Activated naive CD8-positive, alpha-beta T cell treated with anti-CD3 and anti-CD28 coated beads for 36 hours (primary cell): ENCODE measurements around the gene IZUMO1. TPM values are rescaled to one million over a fixed set of nuclear protein-coding genes. Genes with fewer than 3 reads are reported as not detected.

ENCODE experiments used
- DNase-seq: peaks from one replicate; pipeline ENCODE4 v3.0.0; 2021
- H3K27ac Mint-ChIP-seq: one replicate; pipeline ENCODE4 v1.8.0; 2022; ENCODE audit warnings: mild to moderate bottlenecking, moderate library complexity, mixed read lengths
- H3K27me3 Mint-ChIP-seq: one replicate; pipeline ENCODE4 v1.8.0; 2022; ENCODE audit warnings: mild to moderate bottlenecking, mixed read lengths
- H3K36me3 Mint-ChIP-seq: one replicate; pipeline ENCODE4 v1.8.0; 2021; ENCODE audit warnings: mild to moderate bottlenecking, mixed read lengths
- H3K4me1 Mint-ChIP-seq: one replicate; pipeline ENCODE4 v1.8.0; 2021; ENCODE audit warnings: mixed read lengths
- H3K4me3 Mint-ChIP-seq: one replicate; pipeline ENCODE4 v1.8.0; 2022; ENCODE audit warnings: mild to moderate bottlenecking, moderate library complexity, mixed read lengths
- H3K9me3 Mint-ChIP-seq: one replicate; pipeline ENCODE4 v1.8.0; 2022; ENCODE audit warnings: mixed read lengths
- total RNA-seq, 2 experiments: library from RNA; stranded (reverse); gene quantifications; one replicate each; pipeline ENCODE4 v1.2.3, GENCODE V29; 2021

The IZUMO1 gene
- total RNA-seq, 2 experiments from 2014 or later = not detected

DNA sequence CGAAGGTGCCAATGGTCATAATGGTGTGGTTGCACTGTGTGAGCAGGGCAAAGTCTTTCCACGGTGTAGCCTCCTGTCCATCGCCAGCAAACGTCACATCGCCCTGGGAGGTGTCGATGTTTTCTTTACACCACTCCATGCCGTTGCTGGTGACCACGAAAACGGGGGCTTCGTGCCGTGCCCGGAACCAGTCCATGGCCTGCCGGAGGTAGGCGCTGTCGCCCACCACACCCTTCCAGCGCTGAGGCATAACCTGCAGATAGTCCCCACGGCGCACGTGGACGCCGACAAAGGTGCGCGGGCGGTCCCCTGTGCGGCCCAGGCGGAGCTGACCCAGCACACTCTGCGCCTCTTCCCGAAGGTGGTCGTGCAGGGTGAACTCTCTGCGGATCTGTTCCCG, 3.6 kb upstream of the IZUMO1 start:
- peaks cover 23% of the 10 kb centered on the region for H3K4me1 Mint-ChIP-seq

DNA sequence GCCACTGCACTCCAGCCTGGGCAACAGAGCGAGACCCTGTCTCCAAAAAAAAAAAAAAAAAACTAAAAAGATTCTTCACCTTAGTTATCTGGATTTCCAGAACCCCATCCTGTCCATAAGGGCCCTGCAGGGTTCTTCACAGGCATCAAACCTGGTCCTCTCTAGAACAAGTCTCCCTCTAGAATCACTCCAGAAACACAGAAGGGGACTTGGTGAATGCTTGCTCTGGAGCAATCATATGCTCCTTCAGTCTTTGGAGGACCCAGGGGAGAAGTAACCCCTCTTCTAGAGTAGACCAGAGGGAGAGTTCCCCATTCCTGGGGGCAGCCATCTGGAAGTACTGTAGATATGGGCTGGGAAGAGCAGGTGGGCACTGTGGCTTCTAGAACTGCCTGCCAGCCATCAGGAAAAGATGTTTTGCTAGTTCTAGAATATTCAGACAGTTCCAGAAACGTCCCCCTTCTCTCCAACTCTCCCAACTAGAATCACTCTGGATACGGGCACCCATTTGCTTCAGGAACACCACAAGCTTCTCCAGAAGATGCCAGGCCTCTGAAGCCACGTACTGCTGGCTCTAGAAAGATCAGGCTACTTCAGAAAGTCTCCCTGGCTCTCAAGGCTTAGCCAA, 3.0 kb upstream of the IZUMO1 start:
- DNase-seq = no peak
- H3K36me3 Mint-ChIP-seq = peaks cover 2% of the 10 kb centered on the region
- H3K4me3 Mint-ChIP-seq = no peak overlapping the region
- peaks cover 23% of the 10 kb centered on the region for H3K4me1 Mint-ChIP-seq
- H3K27me3 Mint-ChIP-seq = peaks cover 44% of the 10 kb centered on the region
- no peak overlapping the region for H3K27ac Mint-ChIP-seq
- H3K9me3 Mint-ChIP-seq = peaks cover 2% of the 10 kb centered on the region

More for the DNA sequence above, 3.6 kb upstream of the IZUMO1 start:
- no peak for DNase-seq
- Mint-ChIP-seq H3K4me3 (no peak overlapping the region), H3K27ac (no peak overlapping the region), H3K36me3 (peaks cover 2% of the 10 kb centered on the region), H3K9me3 (peaks cover 2% of the 10 kb centered on the region), H3K27me3 (peaks cover 46% of the 10 kb centered on the region)

DNA sequence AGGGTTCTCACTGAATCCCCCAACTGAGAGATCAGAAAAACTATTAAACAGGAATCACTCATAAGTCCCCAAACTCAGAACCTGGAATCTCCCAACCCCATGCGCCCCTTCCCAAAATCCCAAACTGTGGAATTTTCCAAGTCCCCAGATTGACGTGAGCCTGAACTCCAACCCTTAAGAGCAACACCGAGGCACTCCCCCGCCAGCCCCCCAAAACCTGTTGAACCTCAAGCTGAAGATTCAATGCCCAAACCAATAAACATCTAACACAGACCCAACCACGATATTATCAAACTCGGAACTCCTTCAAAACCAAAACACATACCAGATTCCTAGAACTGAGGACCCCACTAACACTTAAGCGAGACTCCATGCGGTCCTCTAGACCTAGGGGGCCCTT, 599 bp downstream of the IZUMO1 start:
- Mint-ChIP-seq H3K27ac (no peak overlapping the region), H3K9me3 (peaks cover 2% of the 10 kb centered on the region), H3K36me3 (peaks cover 2% of the 10 kb centered on the region), H3K27me3 (peaks cover 33% of the 10 kb centered on the region), H3K4me3 (no peak overlapping the region), H3K4me1 (peaks cover 16% of the 10 kb centered on the region)
- DNase-seq = no peak

DNA sequence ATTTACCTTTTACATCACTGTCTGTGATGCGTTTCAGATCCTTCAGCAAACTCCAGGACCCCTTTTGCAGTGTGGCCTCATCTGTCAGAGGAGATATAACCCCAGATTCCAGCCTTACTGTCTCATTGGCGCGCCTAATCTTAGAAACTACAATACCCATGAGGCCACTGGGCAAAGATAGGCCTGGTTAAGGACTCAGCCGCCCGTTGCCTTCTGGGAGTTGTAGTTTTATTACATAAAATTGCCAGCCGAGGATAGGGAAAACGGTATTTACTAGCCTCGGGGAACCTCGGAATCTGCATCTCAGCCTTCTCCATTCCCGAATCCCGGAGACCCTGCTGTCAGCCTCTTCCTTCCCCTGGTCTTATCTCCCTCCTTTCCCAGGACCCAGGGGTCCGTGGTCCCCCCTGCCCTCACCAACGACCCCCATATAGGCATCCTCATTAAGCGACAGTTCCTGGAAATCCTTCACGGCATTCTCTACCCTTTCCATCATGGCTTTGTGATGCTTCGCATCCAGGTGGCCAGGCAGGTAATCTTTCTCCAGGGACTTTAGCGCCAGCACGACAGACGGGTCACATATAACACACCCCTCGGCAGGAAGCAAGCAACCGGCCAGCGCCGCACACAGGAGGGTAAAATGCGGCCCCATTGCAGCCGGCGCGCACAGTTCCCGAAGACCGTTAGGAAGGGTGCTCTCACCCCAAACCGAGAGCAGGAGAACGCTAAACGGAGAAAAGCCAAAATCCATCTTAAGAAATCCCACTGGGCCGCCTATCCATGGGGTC, 1.3 kb downstream of the IZUMO1 start:
- no peak overlapping the region for H3K27ac Mint-ChIP-seq
- H3K4me3 Mint-ChIP-seq = no peak overlapping the region
- H3K27me3 Mint-ChIP-seq = peaks cover 36% of the 10 kb centered on the region
- peaks cover 2% of the 10 kb centered on the region for H3K9me3 Mint-ChIP-seq
- DNase-seq = peak; percentile 44
- H3K4me1 Mint-ChIP-seq = peaks cover 16% of the 10 kb centered on the region
- H3K36me3 Mint-ChIP-seq = peaks cover 2% of the 10 kb centered on the region

DNA sequence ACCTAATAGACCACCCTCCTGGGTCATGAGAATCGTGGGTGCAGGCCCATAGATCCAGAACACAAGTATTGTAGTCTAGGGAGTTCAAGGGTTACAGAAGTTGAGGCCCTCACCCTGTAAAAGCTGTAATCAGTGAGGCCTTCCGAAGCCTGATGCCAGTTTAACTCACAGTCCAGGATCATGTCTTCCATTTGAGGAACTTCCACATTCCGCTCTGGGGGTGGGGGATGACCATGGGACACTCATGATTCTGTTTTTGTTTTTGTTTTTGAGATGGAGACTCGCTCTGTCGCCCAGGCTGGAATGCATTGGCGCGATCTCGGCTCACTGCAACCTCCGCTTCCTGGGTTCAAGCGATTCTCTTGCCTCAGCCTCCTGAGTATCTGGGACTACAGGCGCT, 4.6 kb downstream of the IZUMO1 start:
- H3K27me3 Mint-ChIP-seq = peaks cover 47% of the 10 kb centered on the region
- no peak for DNase-seq
- peaks cover 2% of the 10 kb centered on the region for H3K36me3 Mint-ChIP-seq
- no peak overlapping the region for H3K4me3 Mint-ChIP-seq
- H3K27ac Mint-ChIP-seq = no peak overlapping the region
- H3K9me3 Mint-ChIP-seq = peaks cover 2% of the 10 kb centered on the region
- H3K4me1 Mint-ChIP-seq = peaks cover 19% of the 10 kb centered on the region

DNA sequence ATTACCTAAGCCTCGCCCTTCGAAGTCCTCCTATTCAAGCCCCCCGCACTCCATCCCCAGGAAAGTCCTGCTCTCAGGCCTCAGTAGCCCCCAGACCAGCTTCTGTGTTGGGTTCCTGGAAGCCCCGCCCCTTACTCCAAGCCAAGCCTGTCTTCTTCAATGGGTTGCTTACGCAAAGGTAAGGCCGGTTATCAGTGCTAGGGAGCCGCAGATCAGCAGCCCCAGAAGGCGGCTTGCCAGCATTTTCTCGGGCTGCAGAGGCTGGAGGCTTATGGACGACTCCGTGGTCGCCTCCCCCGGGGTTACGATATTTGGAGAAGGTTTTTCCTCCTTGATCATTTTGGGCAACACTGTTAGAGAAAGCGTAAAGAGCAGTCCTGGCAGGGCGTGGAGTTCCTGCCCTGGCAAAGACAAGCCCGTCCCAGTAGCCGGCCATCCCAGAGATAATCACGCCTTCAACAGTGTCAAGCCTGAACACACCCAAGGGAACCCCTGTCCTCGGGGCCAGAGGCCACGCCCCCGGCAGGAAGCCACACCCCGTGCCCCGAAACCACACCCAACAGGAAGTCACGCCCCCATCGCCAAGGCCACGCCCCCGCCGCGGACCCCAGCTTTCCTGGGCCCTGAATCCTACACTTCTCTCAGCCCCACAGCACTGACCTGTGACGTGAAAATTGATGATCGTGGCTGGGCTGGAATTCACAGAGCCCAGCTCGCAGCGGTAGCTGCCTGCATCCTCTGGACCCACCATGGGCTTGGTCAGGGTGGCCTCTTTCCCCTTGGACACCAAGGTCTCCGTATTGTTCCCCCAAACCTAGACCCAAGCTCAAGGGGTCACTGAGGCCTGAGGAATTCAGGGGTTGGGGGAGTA, 5.3 kb downstream of the IZUMO1 start:
- peaks cover 15% of the 10 kb centered on the region for H3K4me1 Mint-ChIP-seq
- no peak overlapping the region for H3K27ac Mint-ChIP-seq
- peak; percentile 43 for DNase-seq
- peaks cover 44% of the 10 kb centered on the region for H3K27me3 Mint-ChIP-seq
- peaks cover 2% of the 10 kb centered on the region for H3K36me3 Mint-ChIP-seq
- H3K4me3 Mint-ChIP-seq = no peak overlapping the region
- H3K9me3 Mint-ChIP-seq = peaks cover 2% of the 10 kb centered on the region

DNA sequence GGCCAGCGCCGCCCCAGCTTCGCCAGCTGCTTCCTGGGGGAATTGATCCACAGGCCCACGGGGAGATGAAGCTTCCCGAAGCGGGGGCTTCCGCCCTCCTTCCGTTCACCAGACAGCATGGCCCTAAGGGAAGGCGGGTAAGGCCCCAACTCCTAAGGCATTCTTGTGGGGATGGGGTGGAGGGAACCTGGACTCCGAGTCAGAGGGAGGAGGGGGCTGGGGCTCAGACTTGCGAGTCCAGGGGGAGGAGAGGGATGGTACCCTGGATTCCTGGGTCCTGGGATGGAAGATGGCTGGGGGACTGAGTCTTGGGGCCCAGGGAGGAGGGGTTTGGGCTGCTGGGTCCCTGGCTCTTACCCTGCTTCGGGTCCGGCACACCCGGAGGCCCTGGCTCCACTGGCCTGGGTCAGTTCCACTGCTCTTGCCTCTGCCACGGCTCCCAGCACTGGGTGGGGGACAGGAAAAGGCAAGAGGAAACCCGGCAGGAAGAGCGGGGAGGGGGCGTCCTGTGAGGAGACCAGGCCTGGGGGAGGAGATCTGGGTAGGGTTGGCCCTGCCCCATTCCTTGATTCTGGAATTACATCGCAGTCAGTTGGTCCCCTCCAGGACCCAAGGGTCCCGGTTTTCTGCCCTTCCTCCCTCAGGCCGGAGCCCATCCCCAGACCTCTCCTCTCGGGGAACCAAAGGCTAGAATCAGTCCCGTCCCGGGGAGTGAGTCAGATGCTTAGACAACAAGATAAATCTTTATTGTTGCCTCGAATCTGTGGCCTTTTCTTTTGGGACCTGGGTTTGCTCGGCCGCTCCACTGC, 6.3 kb downstream of the IZUMO1 start, which contains the start of gene RASIP1:
Gene RASIP1, minus strand, starts transcription at position 447 of the 809 bp plus-strand sequence. Its CDS starts 328 bp downstream, at position 119.
- Mint-ChIP-seq H3K36me3 (no peaks in the 10 kb centered on the region), H3K27me3 (peaks cover 34% of the 10 kb centered on the region), H3K4me3 (no peak within 1 kb of the TSS), H3K4me1 (peaks cover 11% of the 10 kb centered on the region), H3K27ac (no peak within 1 kb of the TSS), H3K9me3 (no peaks in the 10 kb centered on the region)
- DNase-seq = no peak

DNA sequence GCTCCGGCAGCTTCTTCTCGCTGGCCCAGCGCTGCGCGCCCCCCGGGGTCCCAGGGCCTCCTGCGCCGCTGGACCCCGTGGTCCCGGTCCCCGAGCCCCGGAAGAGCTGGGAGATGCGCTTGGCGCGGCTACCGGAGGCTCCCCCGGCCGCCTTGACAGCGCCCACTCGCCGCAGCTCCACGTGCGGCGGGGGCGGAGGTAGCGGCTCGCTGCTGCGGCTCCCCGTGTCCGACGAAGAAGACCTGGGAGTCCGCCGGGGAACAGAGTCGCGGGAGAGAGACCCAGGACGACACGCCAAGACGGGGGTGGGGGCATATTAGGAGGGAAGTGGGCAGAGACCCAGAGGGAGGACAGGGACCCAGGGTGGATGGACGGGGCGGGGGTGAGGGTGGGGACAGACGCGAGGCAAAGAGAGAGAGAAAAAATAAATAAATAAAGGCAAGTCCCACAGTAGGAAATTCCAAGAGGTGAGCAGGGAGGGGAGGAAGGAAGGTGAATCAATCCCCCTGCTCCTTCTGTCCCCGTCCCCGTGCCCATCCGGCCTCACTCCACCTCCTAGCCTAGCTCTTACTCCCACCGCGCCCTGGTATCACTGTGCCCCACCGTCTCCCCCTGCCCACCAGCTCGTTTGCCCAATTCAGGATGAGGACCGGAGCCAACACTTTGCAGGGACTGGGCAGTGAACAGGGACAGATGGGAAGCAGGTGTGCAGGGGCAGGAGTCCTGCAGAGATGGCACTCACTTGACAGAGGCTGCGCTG, 7.1 kb downstream of the IZUMO1 start:
- no peaks in the 10 kb centered on the region for H3K36me3 Mint-ChIP-seq
- peaks cover 33% of the 10 kb centered on the region for H3K27me3 Mint-ChIP-seq
- no peak overlapping the region for H3K27ac Mint-ChIP-seq
- DNase-seq = no peak
- H3K4me3 Mint-ChIP-seq = no peak overlapping the region
- H3K4me1 Mint-ChIP-seq = peaks cover 11% of the 10 kb centered on the region
- H3K9me3 Mint-ChIP-seq = no peaks in the 10 kb centered on the region

DNA sequence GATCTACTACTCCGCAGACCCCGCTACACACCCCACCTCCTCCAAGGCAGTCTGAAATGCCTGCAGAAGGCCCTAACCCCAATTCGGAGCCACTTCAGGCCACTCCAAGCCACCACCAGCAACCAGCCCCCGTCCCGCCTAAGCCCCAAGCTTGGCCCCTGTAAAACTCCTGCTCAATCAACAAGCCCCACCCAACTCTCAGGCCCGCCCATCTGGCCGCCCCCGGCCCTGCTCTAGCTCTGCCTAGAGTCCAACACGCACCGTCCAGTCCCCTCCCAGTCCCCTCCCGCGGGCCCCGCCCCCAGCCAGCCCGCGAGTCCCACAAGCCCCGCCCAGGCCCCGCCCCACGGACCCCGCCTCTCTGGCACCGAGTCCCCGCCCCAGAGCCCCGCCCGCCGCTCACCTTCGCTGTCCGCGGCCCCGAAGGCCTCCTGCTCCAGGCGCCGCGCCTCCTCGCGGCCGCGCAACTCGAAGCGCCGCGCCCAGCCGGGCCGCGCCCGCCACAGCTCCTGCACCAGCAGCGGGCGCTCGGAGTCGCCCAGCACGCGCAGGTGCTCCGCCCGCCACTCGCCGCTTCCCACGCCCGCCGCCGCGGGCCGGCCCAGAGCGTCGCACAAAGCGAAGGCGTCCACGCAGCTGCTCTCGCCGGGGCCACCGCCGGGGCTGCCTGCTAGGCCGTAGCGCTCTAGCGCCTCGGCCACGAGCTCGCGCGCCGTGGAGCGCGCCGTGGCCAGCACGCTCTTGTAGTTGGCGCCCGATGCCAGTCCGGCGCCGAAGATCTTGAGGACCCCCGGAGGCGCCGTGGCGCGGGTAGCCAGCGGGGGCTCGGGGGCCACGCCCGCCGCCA, 7.9 kb downstream of the IZUMO1 start:
- Mint-ChIP-seq H3K4me3 (peak overlapping the region; percentile 53), H3K4me1 (peaks cover 11% of the 10 kb centered on the region), H3K36me3 (no peaks in the 10 kb centered on the region), H3K9me3 (no peaks in the 10 kb centered on the region), H3K27me3 (peaks cover 28% of the 10 kb centered on the region), H3K27ac (no peak overlapping the region)
- peak; percentile 91 for DNase-seq

DNA sequence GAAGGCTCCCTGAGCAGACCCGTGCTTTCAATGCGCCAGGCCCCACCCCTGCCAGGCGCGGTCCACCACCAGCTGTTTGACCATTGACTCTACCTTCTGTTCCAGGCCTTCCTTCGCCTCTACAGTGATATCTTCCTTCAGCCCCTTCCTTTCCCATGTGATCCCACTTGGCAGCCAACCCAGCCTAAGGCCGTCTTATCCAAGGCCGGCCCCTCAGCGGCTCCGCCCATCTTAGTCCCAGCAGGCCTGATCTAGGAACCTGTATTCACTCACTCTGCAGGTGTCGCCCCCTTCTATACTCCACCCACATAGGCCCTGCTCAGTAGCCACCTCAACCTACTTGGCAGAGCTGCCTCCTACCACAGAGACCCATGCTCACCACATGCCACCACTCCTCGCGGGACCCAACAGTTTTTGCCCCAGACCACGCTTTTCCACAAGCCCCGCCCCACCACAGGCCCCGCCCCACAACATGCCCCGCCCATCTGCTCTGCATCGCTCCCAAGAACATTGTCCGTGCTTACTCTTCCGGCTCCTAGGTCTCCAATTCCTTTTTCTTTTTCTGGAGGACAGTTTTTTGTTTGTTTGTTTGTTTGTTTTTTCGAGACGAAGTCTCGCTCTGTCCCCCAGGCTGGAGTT, 9.2 kb downstream of the IZUMO1 start:
- H3K9me3 Mint-ChIP-seq = no peaks in the 10 kb centered on the region
- peaks cover 11% of the 10 kb centered on the region for H3K4me1 Mint-ChIP-seq
- H3K36me3 Mint-ChIP-seq = no peaks in the 10 kb centered on the region
- H3K27me3 Mint-ChIP-seq = peaks cover 20% of the 10 kb centered on the region
- DNase-seq = no peak
- no peak overlapping the region for H3K4me3 Mint-ChIP-seq
- no peak overlapping the region for H3K27ac Mint-ChIP-seq

DNA sequence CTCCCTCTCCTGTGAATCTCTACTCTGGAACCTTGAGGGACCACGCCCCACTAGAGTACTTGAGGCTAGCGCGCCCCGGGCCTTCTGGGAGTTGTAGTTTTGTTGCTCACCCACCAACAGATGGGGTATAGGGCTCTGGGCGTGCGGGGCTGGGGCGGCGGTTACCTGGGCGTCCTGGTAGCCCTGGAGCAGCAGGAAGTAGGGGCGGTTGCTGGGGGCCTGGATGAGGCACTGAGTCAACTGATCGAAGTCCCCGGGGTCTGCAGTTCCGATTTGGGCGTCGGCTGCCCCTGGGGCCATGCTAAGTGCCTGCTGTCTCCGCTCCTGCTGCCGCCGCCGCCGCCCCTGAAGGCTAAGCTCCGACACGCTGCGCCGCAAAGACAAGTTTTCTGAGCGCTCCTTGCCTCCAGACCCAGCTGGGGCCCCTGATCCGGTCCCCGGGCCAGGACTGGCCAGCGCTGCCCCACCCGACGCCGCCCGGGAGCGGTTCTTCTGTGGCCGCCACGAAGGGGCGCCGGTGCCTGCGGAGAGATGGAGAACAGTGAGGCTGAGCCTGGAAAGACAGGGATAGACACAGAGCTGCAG, 11.6 kb downstream of the IZUMO1 start:
- H3K36me3 Mint-ChIP-seq = no peaks in the 10 kb centered on the region
- no peaks in the 10 kb centered on the region for H3K9me3 Mint-ChIP-seq
- H3K27me3 Mint-ChIP-seq = peaks cover 8% of the 10 kb centered on the region
- no peak overlapping the region for H3K27ac Mint-ChIP-seq
- no peak for DNase-seq
- H3K4me1 Mint-ChIP-seq = peaks cover 5% of the 10 kb centered on the region
- no peak overlapping the region for H3K4me3 Mint-ChIP-seq

DNA sequence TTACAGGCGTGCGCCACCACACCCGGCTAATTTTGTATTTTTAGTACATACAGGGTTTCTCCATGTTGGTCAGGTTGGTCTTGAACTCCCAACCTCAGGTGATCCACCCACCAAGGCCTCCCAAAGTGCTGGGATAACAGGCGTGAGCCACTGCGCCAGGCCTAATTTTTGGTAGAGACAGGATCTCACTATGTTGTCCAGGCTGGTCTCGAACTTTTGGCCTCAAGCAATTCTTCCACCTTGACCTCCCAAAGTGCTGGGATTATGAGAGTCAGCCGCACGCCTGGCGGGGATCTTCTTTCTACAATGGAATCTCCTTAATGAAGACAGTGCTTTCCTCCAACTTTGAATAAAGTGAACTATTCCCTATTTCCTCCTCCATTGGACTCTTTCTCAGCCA, 12.1 kb downstream of the IZUMO1 start:
- Mint-ChIP-seq H3K36me3 (no peaks in the 10 kb centered on the region), H3K27ac (no peak overlapping the region), H3K4me1 (peaks cover 3% of the 10 kb centered on the region), H3K27me3 (peaks cover 3% of the 10 kb centered on the region), H3K4me3 (no peak overlapping the region), H3K9me3 (no peaks in the 10 kb centered on the region)
- no peak for DNase-seq
